Liver (tissue), 9 donors: ENCODE measurements around the gene GPR55. TPM values are rescaled to one million over a fixed set of nuclear protein-coding genes. Genes with fewer than 3 reads are reported as not detected.

Experiments used
- DNase-seq: peaks from one replicate; pipeline ENCODE4 v3.0.0-alpha.2; 2017; ENCODE audit warnings: low spot score
- H3K27ac ChIP-seq, 2 donors: one replicate each; pipeline ENCODE4 v1.7.0; 2013; ENCODE audit warnings: inconsistent platforms in 2 of 2, low read length in 2 of 2, control low read depth in 1 of 2, low read depth in 1 of 2, mild to moderate bottlenecking in 1 of 2
- H3K27me3 ChIP-seq, 4 donors: one replicate each; pipeline versions ENCODE4 v1.6.1 to v1.7.0; 2013; ENCODE audit warnings: low read length in 3 of 4, inconsistent platforms in 1 of 4, mild to moderate bottlenecking in 1 of 4, moderate library complexity in 1 of 4; ENCODE audit not compliant: control insufficient read depth in 4 of 4, insufficient read depth in 4 of 4
- H3K36me3 ChIP-seq, 4 donors: one replicate each; pipeline versions ENCODE4 v1.6.1 to v1.7.0; 2013; ENCODE audit warnings: low read length in 3 of 4, mild to moderate bottlenecking in 3 of 4, low read depth in 1 of 4, moderate library complexity in 1 of 4; ENCODE audit not compliant: control insufficient read depth in 4 of 4, insufficient read depth in 3 of 4
- H3K4me1 ChIP-seq, 4 donors: one replicate each; pipeline versions ENCODE4 v1.6.1 to v1.7.0; 2013; ENCODE audit warnings: low read length in 3 of 4, mild to moderate bottlenecking in 3 of 4, moderate library complexity in 1 of 4; ENCODE audit not compliant: control insufficient read depth in 4 of 4, insufficient read depth in 4 of 4
- H3K4me3 ChIP-seq, 3 donors: one replicate each; pipeline versions ENCODE4 v1.6.1 to v1.7.0; 2013; ENCODE audit warnings: low read length in 3 of 3, control low read depth in 1 of 3, low read depth in 1 of 3, mild to moderate bottlenecking in 1 of 3
- H3K9ac ChIP-seq, 2 donors: one replicate each; pipeline ENCODE4 v1.7.0; 2013; ENCODE audit warnings: low read length in 2 of 2, mild to moderate bottlenecking in 2 of 2, moderate library complexity in 2 of 2, control low read depth in 1 of 2, low read depth in 1 of 2
- H3K9me3 ChIP-seq, 4 donors: one replicate each; pipeline versions ENCODE4 v1.6.1 to v1.7.0; 2013; ENCODE audit warnings: low read length in 3 of 4; ENCODE audit not compliant: control insufficient read depth in 4 of 4
- ATF3 ChIP-seq: IDR thresholded peaks from 2 replicates; pipeline ENCODE4 v1.6.1; 2016; ENCODE audit warnings: antibody characterized with exemption
- CTCF ChIP-seq: fragments of 150-350 bp; IDR thresholded peaks from 2 replicates; pipeline ENCODE4 v1.5.1; 2017; ENCODE audit warnings: improper control_type of control experiment, low read depth, low read length; ENCODE audit not compliant: missing input control
- EGR1 ChIP-seq, 2 donors: IDR thresholded peaks; 2 replicates each; pipeline ENCODE4 v1.6.1; 2016 to 2018; ENCODE audit warnings: antibody characterized with exemption in 2 of 2, low read depth in 2 of 2
- FOXA1 ChIP-seq: IDR thresholded peaks from 2 replicates; pipeline ENCODE4 v1.6.1; 2016; ENCODE audit warnings: antibody characterized with exemption
- FOXA2 ChIP-seq: IDR thresholded peaks from 2 replicates; pipeline ENCODE4 v1.6.1; 2016; ENCODE audit warnings: antibody characterized with exemption
- GABPA ChIP-seq, 2 donors: IDR thresholded peaks in 1 of 2; conservative IDR thresholded peaks in 1 of 2; 2 replicates each; pipeline ENCODE4 v1.6.1; 2016; ENCODE audit warnings: antibody characterized with exemption in 2 of 2, mild to moderate bottlenecking in 1 of 2, moderate library complexity in 1 of 2
- HNF4A ChIP-seq, 2 donors: conservative IDR thresholded peaks; 2 replicates each; pipeline ENCODE4 v1.6.1; 2016; ENCODE audit warnings: antibody characterized with exemption in 2 of 2, mild to moderate bottlenecking in 2 of 2
- HNF4G ChIP-seq: IDR thresholded peaks from 2 replicates; pipeline ENCODE4 v1.6.1; 2016; ENCODE audit warnings: antibody characterized with exemption
- JUND ChIP-seq, 2 donors: IDR thresholded peaks; 2 replicates each; pipeline ENCODE4 v1.6.1; 2016; ENCODE audit warnings: antibody characterized with exemption in 2 of 2
- MAX ChIP-seq: IDR thresholded peaks from 2 replicates; pipeline ENCODE4 v1.6.1; 2016; ENCODE audit warnings: antibody characterized with exemption
- NR2F2 ChIP-seq: IDR thresholded peaks from 2 replicates; pipeline ENCODE4 v1.6.1; 2016; ENCODE audit warnings: antibody characterized with exemption
- RAD21 ChIP-seq, 2 donors: IDR thresholded peaks; 2 replicates each; pipeline ENCODE4 v1.6.1; 2016; ENCODE audit warnings: antibody characterized with exemption in 2 of 2, mild to moderate bottlenecking in 2 of 2
- REST ChIP-seq: IDR thresholded peaks from 2 replicates; pipeline ENCODE4 v1.6.1; 2016; ENCODE audit warnings: antibody characterized with exemption, mild to moderate bottlenecking
- RXRA ChIP-seq, 2 donors: IDR thresholded peaks; 2 replicates each; pipeline ENCODE4 v1.6.1; 2017 to 2018; ENCODE audit warnings: antibody characterized with exemption in 2 of 2, mild to moderate bottlenecking in 1 of 2
- SP1 ChIP-seq: IDR thresholded peaks from 2 replicates; pipeline ENCODE4 v1.6.1; 2018; ENCODE audit warnings: antibody characterized with exemption, mild to moderate bottlenecking
- TAF1 ChIP-seq: conservative IDR thresholded peaks from 2 replicates; pipeline ENCODE4 v1.6.1; 2016; ENCODE audit warnings: antibody characterized with exemption, mild to moderate bottlenecking
- YY1 ChIP-seq: IDR thresholded peaks from 2 replicates; pipeline ENCODE4 v1.6.1; 2016; ENCODE audit warnings: antibody characterized with exemption, mild to moderate bottlenecking
- ZBTB33 ChIP-seq: IDR thresholded peaks from 2 replicates; pipeline ENCODE4 v1.6.1; 2016; ENCODE audit warnings: antibody characterized with exemption
- WGBS: extraction: QIAGEN DNeasy Blood & Tissue Kit; methylation state at CpG from one replicate; pipeline ENCODE4 v1.1.7; 2013; 5-methylcytosine and 5-hydroxymethylcytosine counted together
- polyA plus RNA-seq, 2 donors: library from polyadenylated mRNA; stranded (reverse) in 1 of 2; unstranded in 1 of 2; fragments of 200-250 nt in 1 of 2; fragments of >200 nt in 1 of 2; fragmentation: Nextera tagmentation in 1 of 2; extraction: Ambion mirVana in 1 of 2; gene quantifications; one replicate each; pipeline versions ENCODE4 v1.2.1 to v1.2.3, GENCODE V29; 2013 to 2015
- total RNA-seq, 2 donors: library from RNA; depleted of rRNA; stranded (reverse); fragments of >200 nt; gene quantifications; one replicate each; pipeline ENCODE4 v1.2.3, GENCODE V29; 2014
- donor health status: healthy.
- donor health status: healthy.
- donor health status: healthy.
- donor health status: healthy.
- donor health status: healthy.

Gene GPR55
- total and polyA plus RNA-seq, 4 donors: 0.05 to 0.17 (median 0.10) TPM; not detected in 1

GRCh38 chr2:230872968-230873660 lies 51.9 kb downstream of the GPR55 start:
- Histone ChIP-seq H3K36me3 (peaks cover 0 to under 1% (median 0%) of the 10 kb centered on the region in 4 donors), H3K9me3 (no peaks in the 10 kb centered on the region), H3K4me3 (no peak overlapping the region), H3K27me3 (no peaks in the 10 kb centered on the region), H3K4me1 (peaks cover 0 to 4% (median 0%) of the 10 kb centered on the region in 4 donors), H3K9ac (no peak overlapping the region), H3K27ac (no peak overlapping the region)
- TF ChIP-seq JUND (IDR thresholded peaks at IDR 0.05) (no peak), FOXA2 (no peak), ZBTB33 (no peak), HNF4A (conservative IDR thresholded peaks at IDR 0.05) (no peak), FOXA1 (no peak), YY1 (no peak), MAX (no peak), CTCF (no peak), EGR1 (IDR thresholded peaks at IDR 0.05; ENCODE audit: low read depth in 2 of 2) (no peak), REST (no peak), NR2F2 (no peak), GABPA (IDR thresholded peaks at IDR 0.05 in 1 of 2, conservative IDR thresholded peaks at IDR 0.05 in 1 of 2) (no peak), RAD21 (IDR thresholded peaks at IDR 0.05) (no peak), HNF4G (no peak), TAF1 (no peak), RXRA (IDR thresholded peaks at IDR 0.05) (no peak), ATF3 (no peak), SP1 (no peak)
- DNase-seq: no peak
- 90% methylated on average over 21 of the region's 21 CpGs for WGBS
